SK-N-DZ (cell line): ENCODE results near the gene EDAR.

Experiments used
- DNase-seq: peaks from one replicate; pipeline ENCODE4 v3.0.0-alpha.2; 2015; ENCODE audit warnings: low spot score
- small RNA-seq, 2 experiments: library from RNA; depleted of rRNA; stranded (forward); fragments of <200 nt; gene quantifications; one replicate each; pipeline ENCODE3, GENCODE V24; 2014

Gene EDAR

DNA sequence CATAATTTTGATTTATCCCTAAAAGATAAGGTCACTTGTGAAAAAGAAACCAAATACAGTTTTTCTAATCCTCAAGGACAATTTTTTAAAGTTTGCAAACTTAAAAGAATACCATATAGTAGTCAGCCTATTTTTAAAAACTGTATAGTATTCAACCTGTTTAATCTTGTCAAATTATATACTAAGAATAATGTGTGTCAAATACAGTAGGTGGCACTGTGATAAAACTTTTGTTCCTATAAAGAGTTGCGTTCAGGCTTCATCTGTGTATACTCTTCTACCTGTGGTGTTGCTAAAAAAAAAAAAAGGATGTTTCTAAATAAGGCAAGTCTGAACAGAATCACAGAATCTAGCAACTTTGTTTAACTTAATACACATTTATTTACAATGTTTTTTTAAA is 133.8 kb downstream of the EDAR start:
- DNase-seq = no peak

DNA sequence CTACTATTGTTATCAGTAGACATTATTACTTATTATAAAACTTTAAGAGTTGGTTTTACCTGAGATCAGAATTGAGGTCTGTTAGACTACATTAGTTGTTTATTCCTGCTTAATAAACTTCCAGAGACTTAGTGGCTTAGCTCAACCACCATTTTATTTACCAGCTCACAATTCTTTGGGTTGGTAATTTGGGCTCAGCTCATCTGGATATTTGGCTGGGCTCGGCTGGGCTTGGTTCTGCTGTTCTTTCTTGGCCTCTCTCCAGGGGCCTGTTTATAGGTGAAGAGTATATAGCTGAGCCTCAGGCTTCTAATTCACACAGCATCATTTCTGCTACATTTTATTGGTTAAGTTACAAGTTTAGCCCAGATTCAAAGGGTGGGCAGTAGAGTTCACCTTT is 134.5 kb downstream of the EDAR start:
- no peak for DNase-seq

DNA sequence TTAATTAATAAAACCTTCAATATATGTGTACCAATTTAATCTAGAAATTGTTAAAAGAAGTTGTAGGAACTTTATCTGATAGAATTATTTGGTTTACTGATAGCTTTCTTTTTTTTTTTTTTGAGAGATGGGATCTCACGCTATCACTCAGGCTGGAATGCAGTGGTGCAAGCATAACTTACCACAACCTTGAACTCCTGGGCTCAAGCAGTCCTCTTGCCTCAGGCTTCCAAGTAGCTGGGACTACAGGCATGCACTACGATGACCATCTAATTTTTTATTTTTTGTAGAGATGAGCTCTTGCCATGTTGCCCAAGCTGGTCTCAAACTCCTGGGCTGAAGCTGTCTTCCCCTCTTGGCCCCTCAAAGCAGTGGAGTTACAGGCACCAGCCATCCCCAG is 135.6 kb downstream of the EDAR start:
- no peak for DNase-seq

DNA sequence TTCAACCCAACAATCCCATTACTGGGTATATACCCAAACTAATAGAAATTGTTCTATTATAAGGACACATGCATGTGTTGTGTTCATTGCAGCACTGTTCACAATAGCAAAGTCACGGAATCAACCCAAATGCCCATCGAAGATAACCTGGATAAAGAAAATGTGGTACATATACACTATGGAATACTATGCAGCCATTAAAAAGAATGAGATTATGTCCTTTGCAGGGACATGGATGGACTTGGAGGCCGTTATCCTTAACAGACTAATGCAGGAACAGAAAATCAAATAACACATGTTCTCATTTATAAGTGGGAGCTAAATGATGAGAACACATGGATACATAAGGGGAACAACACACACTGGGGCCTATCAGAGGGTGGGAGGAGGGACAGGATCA is 136.6 kb downstream of the EDAR start:
- DNase-seq = no peak

DNA sequence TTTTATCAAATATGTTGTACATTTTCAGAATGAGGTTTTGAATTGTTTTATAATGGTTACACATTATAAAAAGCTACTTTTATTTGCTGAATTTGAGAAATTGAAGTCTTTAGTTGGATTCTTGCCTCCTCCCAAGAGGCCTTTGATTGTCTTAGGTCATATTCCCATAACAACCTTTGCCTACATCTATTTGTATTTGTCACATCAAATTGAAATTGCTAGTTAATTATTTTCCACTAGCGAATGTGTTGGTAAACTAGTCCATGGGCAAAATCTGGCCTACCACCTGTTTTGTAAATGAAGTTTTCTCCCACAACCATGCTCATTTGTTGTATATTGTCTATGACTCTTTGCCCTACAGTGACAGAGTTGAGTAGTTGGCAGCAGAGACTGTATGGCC is 142.0 kb downstream of the EDAR start:
- no peak for DNase-seq

DNA sequence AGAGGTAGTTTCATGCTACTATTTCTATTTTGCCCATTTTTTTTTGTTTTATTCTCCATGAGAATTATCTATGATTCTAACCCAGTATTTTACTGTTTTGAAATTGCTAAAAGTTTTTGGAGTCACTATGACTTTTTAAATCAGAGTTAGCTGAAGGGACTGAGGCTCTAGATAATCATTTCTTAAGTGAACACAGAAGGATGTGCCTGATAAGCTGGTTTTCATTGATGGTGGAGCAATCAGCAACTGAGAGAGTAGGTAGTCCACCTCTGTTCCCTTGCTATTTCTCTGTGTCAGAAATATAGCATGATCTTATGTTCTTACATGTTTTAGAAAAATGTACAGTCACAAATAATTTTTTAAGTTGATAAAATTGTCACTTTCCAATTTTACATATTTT is 143.1 kb downstream of the EDAR start:
- DNase-seq = no peak

Small RNA genes within 50 kb of the gene (small RNA-seq; reads per million reads assigned to genes)
- 0 reads per million in 2 experiments for gene AC073415.1
